Mononuclear cell (primary cell): Measurements from ENCODE around the gene E4F1. TPM values are rescaled to one million over a fixed set of nuclear protein-coding genes. Genes with fewer than 3 reads are reported as not detected.

Experiments used
- total RNA-seq: library from RNA; depleted of rRNA; stranded (reverse); fragments of >200 nt; gene quantifications from one replicate; pipeline ENCODE4 v1.2.3, GENCODE V29; 2012

E4F1 gene
- total RNA-seq, 1 donor, result 14.0 TPM

Other genes starting within 250 kb of the E4F1 start
- not detected for gene NOXO1, start 242.1 kb upstream of the E4F1 start, total RNA-seq
- 9.0 TPM for gene GFER, start 239.4 kb upstream of the E4F1 start, total RNA-seq
- 2.9 TPM for gene SYNGR3, start 233.6 kb upstream of the E4F1 start, total RNA-seq
- 18.6 TPM for gene ZNF598, start 213.8 kb upstream of the E4F1 start, total RNA-seq
- not detected for gene NPW, start 203.8 kb upstream of the E4F1 start, total RNA-seq
- 0.84 TPM for gene NHERF2, start 196.7 kb upstream of the E4F1 start, total RNA-seq
- gene NTHL1, start 175.8 kb upstream of the E4F1 start, total RNA-seq, result 3.1 TPM
- 28.3 TPM for gene TSC2, start 175.6 kb upstream of the E4F1 start, total RNA-seq
- gene PKD1, start 87.7 kb upstream of the E4F1 start, total RNA-seq, result 49.6 TPM
- gene RAB26, start 75.0 kb upstream of the E4F1 start, total RNA-seq, result not detected
- 17.9 TPM for gene TRAF7, start 67.8 kb upstream of the E4F1 start, total RNA-seq
- not detected for gene CASKIN1, start 27.0 kb upstream of the E4F1 start, total RNA-seq
- gene MLST8, start 18.1 kb upstream of the E4F1 start, total RNA-seq, result 11.0 TPM
- gene BRICD5, start 12.7 kb upstream of the E4F1 start, total RNA-seq, result 0.84 TPM
- gene PGP, start 8.8 kb upstream of the E4F1 start, total RNA-seq, result 9.8 TPM
- gene DNASE1L2, start 12.9 kb downstream of the E4F1 start, total RNA-seq, result 0.21 TPM
- 10.5 TPM for gene ECI1, start 28.0 kb downstream of the E4F1 start, total RNA-seq
- gene RNPS1, start 44.5 kb downstream of the E4F1 start, total RNA-seq, result 156 TPM
- gene ABCA3, start 117.1 kb downstream of the E4F1 start, total RNA-seq, result 1.9 TPM
- gene CCNF, start 205.9 kb downstream of the E4F1 start, total RNA-seq, result 1.2 TPM
- not detected for gene TEDC2, start 236.5 kb downstream of the E4F1 start, total RNA-seq
- gene NTN3, start 247.7 kb downstream of the E4F1 start, total RNA-seq, result not detected